Left colon (tissue), 2 donors: Measurements from ENCODE around the gene CARS2. TPM values are rescaled to one million over a fixed set of nuclear protein-coding genes. Genes with fewer than 3 reads are reported as not detected.
"Not testable (repeated sequence)": the region's sequence is repeated elsewhere in the genome, so short reads cannot be mapped to it uniquely, and the experiment has no call there.

Experiments used
- ATAC-seq: fragments of 200-7000 bp; cut with Tn5 transposase; one replicate; pipeline ENCODE4 v1.9.1; 2020; ENCODE audit warnings: mild to moderate bottlenecking, moderate library complexity
- DNase-seq, 2 donors: peaks; one replicate each; pipeline ENCODE4 v3.0.0-alpha.2; 2020
- intact Hi-C, 2 donors: fragments of 100-400 bp; cut with DNase I in 1 of 2; cut with micrococcal nuclease in 1 of 2; formaldehyde crosslinking; loops; one replicate each; pipeline versions ENCODE4 v1.11.2 to v1.14.0; 2022; cut with DNase I, micrococcal nuclease
- total RNA-seq, 2 donors: library from RNA; stranded (reverse); fragmentation: NEBNext Ultra II Directional; extraction: Animal tissue kit (Norgen Biotek cat#: 25700); gene quantifications; one replicate each; pipeline ENCODE4 v1.2.1, GENCODE V29; 2021
- donor health status: DM: no; HTN: no; CAD: no.
- donor health status: DM: yes; HTN: yes; CAD: no.

CARS2 gene
- total RNA-seq, 2 donors from 2014 or later = 38.4 to 55.8 TPM

GRCh38 chr13:110662777-110663443, 43.0 kb downstream of the CARS2 start:
- no peak for ATAC-seq
- no peak for DNase-seq
- intact Hi-C loops = no loop called here

DNA sequence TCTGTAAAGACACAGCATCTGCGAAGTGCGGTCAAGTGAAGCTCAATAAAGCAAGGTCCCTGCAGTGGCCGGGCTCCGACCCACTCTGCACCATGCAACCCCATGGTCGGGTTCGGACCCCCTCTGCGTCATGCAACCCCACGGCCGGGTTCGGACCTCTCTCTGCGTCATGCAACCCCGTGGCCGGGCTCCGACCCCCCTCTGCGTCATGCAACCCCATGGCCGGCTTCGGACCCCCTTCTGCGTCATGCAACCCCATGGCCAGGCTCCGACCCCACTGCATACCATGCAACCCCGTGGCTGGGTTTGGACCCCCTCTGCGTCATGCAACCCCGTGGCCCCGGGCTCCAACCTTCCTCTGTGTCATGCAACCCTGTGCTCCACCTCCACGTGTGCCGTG, 43.8 kb downstream of the CARS2 start:
- ATAC-seq (no peak), DNase-seq (no peak)
- intact Hi-C loops = no loop called here

DNA sequence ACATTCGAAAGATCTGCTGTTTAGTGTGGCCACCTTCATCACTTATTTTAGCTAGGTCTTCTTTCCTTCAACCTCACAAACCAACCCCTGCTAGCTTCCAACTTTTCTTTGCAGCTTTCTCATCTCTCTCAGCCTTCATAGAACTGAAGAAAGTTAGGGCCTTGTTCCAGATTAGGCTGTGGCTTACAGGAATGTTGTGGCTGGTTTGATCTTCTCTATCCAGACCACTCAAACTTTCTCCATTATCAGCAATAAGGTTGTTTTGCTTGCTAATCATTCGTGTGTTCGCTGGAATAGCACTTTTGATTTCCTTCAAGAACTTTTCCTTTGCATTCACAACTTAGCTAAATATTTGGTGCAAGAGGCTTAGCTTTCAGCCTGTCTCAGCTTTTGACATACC, 44.7 kb downstream of the CARS2 start:
- DNase-seq (no peak), ATAC-seq (no peak)
- intact Hi-C loops = no loop called here

GRCh38 chr13:110658218-110658911, 47.6 kb downstream of the CARS2 start:
- ATAC-seq, DNase-seq, intact Hi-C loops: not testable (repeated sequence)

DNA sequence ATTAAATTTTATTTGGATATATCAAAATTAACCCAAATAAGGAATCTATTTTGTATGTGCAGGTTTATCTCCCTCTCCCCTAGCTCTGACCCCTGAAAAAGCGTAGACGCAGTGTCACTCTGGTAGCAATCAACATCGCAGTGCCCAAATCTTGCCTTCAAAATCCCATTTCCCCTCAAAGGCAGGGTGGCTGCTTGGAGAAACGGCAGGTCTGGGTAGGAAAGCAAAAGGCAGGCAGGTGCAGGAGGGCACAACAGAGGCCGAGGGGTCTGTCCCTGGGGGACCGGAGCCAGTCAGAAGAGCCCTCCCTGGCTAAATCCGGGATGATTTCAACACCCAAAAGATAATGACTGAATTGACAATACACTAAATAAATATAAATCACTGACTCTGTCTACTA, 48.7 kb downstream of the CARS2 start:
- no peak for ATAC-seq
- intact Hi-C loops = no loop called here
- no peak for DNase-seq

DNA sequence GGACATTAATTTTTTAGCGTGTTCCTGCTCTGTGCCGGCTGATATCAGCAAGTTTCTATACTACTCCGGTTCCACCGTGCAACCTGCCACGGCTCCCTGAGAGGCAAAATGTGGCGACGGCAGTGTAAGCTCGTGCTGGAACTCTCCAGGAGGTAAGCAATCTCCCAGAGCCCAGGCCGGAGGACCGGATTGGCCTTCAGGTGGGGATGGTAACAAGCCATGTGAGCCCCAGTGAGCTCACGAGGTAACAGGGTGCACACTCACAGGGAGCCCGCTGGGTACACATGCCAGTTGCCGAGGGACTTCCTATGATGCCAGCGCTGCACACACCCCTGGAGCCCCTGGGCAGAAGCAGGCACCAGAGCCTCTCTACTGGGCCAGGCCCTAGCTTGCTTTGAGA, 52.1 kb downstream of the CARS2 start:
- intact Hi-C loops = no loop called here
- no peak for ATAC-seq
- DNase-seq = no peak

- DNase-seq = no peak
- intact Hi-C loops = no loop called here
Observed at GRCh38 chr13:110653271-110653670, 52.6 kb downstream of the CARS2 start.

DNA sequence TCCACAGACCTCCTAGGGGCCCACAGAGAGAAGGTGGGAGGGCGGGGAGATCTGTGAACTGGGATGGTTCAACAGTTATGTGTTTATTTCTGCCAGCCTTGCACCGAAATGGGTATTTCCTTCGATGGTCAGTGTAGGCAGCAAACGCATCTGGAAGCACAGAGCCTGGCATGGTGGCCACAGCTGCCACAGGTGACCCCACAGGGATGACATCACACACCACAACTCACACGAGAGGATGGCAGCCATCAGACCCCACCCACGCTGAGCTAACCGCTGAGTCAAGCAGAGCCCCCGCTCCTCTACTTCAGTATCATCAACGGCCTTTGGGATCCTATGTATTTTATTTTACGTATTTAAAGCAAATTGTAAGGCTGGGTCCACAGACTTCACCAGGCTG, 53.2 kb downstream of the CARS2 start:
- intact Hi-C loops = no loop called here
- ATAC-seq = no peak
- DNase-seq = no peak

More at GRCh38 chr13:110653271-110653670, 52.6 kb downstream of the CARS2 start:
- ATAC-seq = no peak

DNA sequence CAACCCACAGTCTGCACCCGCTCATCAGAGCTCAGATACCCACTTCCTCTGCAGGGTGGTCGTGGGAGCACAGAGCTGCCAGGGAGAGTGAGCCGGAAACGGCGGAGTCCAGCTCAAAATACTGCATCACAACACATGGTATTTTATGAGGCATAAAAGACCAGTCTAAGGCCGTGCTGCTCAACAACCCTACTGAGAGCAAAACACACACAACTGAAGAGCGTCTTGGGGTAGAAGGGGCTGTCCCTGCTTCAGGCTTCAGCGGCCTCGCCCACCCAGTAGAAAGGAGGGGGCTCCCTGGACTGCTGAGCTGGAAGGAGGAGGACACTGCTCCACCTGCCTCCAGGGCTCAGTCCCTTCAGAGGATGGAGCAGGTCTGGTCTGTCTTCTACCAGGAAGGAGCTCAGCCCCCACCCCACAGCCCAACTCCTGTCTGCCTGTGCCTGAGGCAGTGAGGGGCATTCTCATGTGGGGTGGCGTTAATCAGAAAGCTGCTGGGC, 53.6 kb downstream of the CARS2 start:
- intact Hi-C loops = no loop called here
- ATAC-seq (no peak), DNase-seq (no peak)

DNA sequence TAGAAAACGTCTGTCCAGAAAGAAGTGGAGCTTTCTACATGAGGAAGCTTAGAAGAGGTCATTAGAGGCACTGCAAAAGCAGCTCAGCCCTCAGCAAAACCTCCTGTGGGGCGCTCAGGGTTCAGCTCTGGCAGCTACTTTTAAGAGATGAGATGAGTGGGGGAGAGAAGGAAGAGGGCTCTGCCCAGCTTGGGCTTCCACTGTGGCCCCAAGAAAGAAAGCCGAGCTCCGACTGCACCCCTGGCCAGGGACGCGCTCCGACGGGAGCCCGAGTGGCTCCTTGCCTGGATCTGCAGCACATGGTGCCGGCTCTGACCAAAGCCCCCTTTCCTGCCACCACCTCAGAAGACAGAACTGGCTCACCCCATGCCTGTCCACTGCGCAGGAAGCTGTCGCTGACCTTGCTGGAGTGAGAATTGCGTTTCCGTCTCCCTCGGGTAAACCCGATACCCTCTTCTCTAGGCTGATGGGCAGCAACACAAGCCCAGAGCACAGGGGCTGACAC, 54.1 kb downstream of the CARS2 start:
- intact Hi-C loops = no loop called here
- no peak for DNase-seq
- no peak for ATAC-seq

- no peak for ATAC-seq
- no peak for DNase-seq
- intact Hi-C loops = no loop called here
Observed at GRCh38 chr13:110651271-110651670, 54.6 kb downstream of the CARS2 start.

- intact Hi-C loops = no loop called here
- no peak for ATAC-seq
Observed at GRCh38 chr13:110650436-110650835, 55.5 kb downstream of the CARS2 start.

GRCh38 chr13:110649551-110649950, 56.4 kb downstream of the CARS2 start:
- intact Hi-C loops = no loop called here
- ATAC-seq (no peak), DNase-seq (no peak)

More at GRCh38 chr13:110650436-110650835, 55.5 kb downstream of the CARS2 start:
- DNase-seq = no peak

GRCh38 chr13:110648848-110649421, 57.0 kb downstream of the CARS2 start:
- intact Hi-C loops = no loop called here
- ATAC-seq (no peak), DNase-seq (no peak)

GRCh38 chr13:110648146-110648819, 57.6 kb downstream of the CARS2 start:
- intact Hi-C loops = no loop called here
- ATAC-seq = no peak
- DNase-seq = no peak

- ATAC-seq (no peak), DNase-seq (no peak)
- intact Hi-C loops = no loop called here
Observed at GRCh38 chr13:110647365-110647737, 58.6 kb downstream of the CARS2 start.

DNA sequence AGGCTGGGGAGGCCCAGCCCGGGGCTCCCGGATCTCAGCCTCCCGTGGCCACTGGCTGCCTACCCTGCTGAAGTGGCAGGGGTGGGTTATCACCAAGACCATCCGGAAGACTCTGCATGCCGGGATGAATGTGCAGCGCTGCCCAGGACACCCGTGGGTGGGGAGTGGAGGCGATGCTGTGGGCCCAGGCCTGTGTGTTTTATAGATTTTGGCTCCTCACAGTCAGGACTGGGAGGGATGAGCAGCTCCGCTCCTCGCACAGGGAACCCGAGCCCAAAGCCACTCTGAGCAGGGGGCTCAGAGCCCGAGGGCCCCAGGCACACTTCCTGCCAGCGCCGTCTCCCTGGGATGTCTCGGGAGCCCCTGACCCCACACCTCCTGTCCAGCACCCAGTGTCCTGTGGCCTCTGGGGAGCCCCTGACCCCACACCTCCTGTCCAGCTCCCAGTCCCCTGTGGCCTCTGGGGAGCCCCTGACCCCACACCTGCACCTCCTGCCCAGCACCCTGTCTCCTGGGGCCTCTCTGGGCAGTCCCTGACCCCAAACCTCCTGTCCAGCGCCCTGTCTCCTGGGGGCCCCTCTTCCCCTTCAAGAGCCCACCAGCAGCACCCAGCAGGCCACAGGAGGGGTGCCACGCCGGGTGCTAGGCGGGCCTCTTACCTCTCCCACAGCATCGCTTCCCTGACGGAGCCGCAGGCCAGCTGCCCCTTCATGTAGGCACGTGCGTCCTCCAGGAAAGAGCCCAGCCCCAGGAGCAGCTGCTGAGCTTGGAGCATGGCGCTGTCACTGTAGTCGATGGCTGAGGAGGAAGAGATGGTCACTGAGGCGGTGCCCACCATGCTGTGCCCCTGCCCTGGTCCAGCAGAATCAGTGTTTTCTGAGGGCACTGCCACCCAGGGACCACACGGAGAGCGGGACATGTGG, 59.2 kb downstream of the CARS2 start:
- DNase-seq = no peak
- intact Hi-C loops = no loop called here
- no peak for ATAC-seq

GRCh38 chr13:110645750-110646149, 60.2 kb downstream of the CARS2 start:
- ATAC-seq (no peak), DNase-seq (no peak)
- intact Hi-C loops = no loop called here
